Parathyroid adenoma (tissue), 2 donors: ENCODE measurements around the gene CEP55.

Experiments
- H2AFZ ChIP-seq: fragments of 300-600 bp; sonication (generic); one replicate; pipeline ENCODE4 v1.7.0; 2017; ENCODE audit warnings: antibody characterized with exemption, mild to moderate bottlenecking
- H3K27ac ChIP-seq: fragments of 300-600 bp; sonication (generic); one replicate; pipeline ENCODE4 v1.7.0; 2017
- H3K27me3 ChIP-seq: fragments of 300-600 bp; sonication (generic); one replicate; pipeline ENCODE4 v1.7.0; 2017; ENCODE audit warnings: low read length; ENCODE audit not compliant: control insufficient read depth, insufficient read depth
- H3K36me3 ChIP-seq: fragments of 300-600 bp; sonication (generic); one replicate; pipeline ENCODE4 v1.7.0; 2017; ENCODE audit warnings: low read length; ENCODE audit not compliant: control insufficient read depth, insufficient read depth
- H3K4me1 ChIP-seq: fragments of 300-600 bp; sonication (generic); one replicate; pipeline ENCODE4 v1.7.0; 2017; ENCODE audit warnings: control low read depth
- H3K4me2 ChIP-seq: fragments of 300-600 bp; sonication (generic); one replicate; pipeline ENCODE4 v1.7.0; 2017; ENCODE audit warnings: low read length
- H3K4me3 ChIP-seq: fragments of 300-600 bp; sonication (generic); one replicate; pipeline ENCODE4 v1.7.0; 2017; ENCODE audit warnings: low read depth, low read length
- H3K79me2 ChIP-seq: fragments of 300-600 bp; sonication (generic); one replicate; pipeline ENCODE4 v1.7.0; 2017; ENCODE audit warnings: control low read depth
- H3K9ac ChIP-seq: fragments of 300-600 bp; sonication (generic); one replicate; pipeline ENCODE4 v1.7.0; 2017; ENCODE audit warnings: mild to moderate bottlenecking
- H3K9me3 ChIP-seq: fragments of 300-600 bp; sonication (generic); one replicate; pipeline ENCODE4 v1.7.0; 2017; ENCODE audit warnings: low read length; ENCODE audit not compliant: control insufficient read depth
- CTCF ChIP-seq: fragments of 300-600 bp; sonication (generic); IDR thresholded peaks from one replicate; pipeline ENCODE4 v1.7.0; 2017; ENCODE audit warnings: antibody characterized with exemption, mild to moderate bottlenecking
- donor health status: primary hyperparathyroidism.

The CEP55 gene

GRCh38 chr10:93553482-93554315 is 57.3 kb downstream of the CEP55 start:
- no peaks in the 10 kb centered on the region for H3K9me3 ChIP-seq
- H3K4me3 ChIP-seq = no peak overlapping the region
- no peak overlapping the region for H3K9ac ChIP-seq
- no peaks in the 10 kb centered on the region for H3K79me2 ChIP-seq
- H3K4me1 ChIP-seq = no peaks in the 10 kb centered on the region
- H3K4me2 ChIP-seq = no peak overlapping the region
- no peaks in the 10 kb centered on the region for H3K36me3 ChIP-seq
- no peak for TF ChIP-seq CTCF
- no peaks in the 10 kb centered on the region for H3K27me3 ChIP-seq
- no peak overlapping the region for H2AFZ ChIP-seq
- H3K27ac ChIP-seq = no peak overlapping the region

- H2AFZ ChIP-seq = no peak overlapping the region
- H3K4me1 ChIP-seq = no peaks in the 10 kb centered on the region
- no peak overlapping the region for H3K9ac ChIP-seq
- no peaks in the 10 kb centered on the region for H3K27me3 ChIP-seq
- no peaks in the 10 kb centered on the region for H3K79me2 ChIP-seq
- no peak overlapping the region for H3K4me2 ChIP-seq
- H3K9me3 ChIP-seq = no peaks in the 10 kb centered on the region
- no peak for TF ChIP-seq CTCF
- H3K36me3 ChIP-seq = no peaks in the 10 kb centered on the region
- no peak overlapping the region for H3K27ac ChIP-seq
- no peak overlapping the region for H3K4me3 ChIP-seq
Measured at GRCh38 chr10:93554316-93554663, 57.9 kb downstream of the CEP55 start.

GRCh38 chr10:93554760-93555432 is 58.5 kb downstream of the CEP55 start:
- Histone ChIP-seq H3K79me2 (no peaks in the 10 kb centered on the region), H3K27ac (no peak overlapping the region), H3K4me2 (no peak overlapping the region), H3K27me3 (no peaks in the 10 kb centered on the region), H3K4me3 (no peak overlapping the region), H2AFZ (no peak overlapping the region), H3K36me3 (no peaks in the 10 kb centered on the region), H3K4me1 (no peaks in the 10 kb centered on the region), H3K9ac (no peak overlapping the region), H3K9me3 (no peaks in the 10 kb centered on the region)
- peak; percentile 51 for TF ChIP-seq CTCF

GRCh38 chr10:93559490-93559889 is 63.1 kb downstream of the CEP55 start:
- no peaks in the 10 kb centered on the region for H3K79me2 ChIP-seq
- H3K27me3 ChIP-seq = no peaks in the 10 kb centered on the region
- no peaks in the 10 kb centered on the region for H3K4me1 ChIP-seq
- H3K4me3 ChIP-seq = no peak overlapping the region
- TF ChIP-seq CTCF = no peak
- H3K27ac ChIP-seq = no peak overlapping the region
- H3K9me3 ChIP-seq = no peaks in the 10 kb centered on the region
- no peak overlapping the region for H3K4me2 ChIP-seq
- H3K9ac ChIP-seq = no peak overlapping the region
- H2AFZ ChIP-seq = no peak overlapping the region
- H3K36me3 ChIP-seq = no peaks in the 10 kb centered on the region
